SK-N-SH treated with all-trans-retinoic acid at 6 μM for 48 hours (cell line): ENCODE results near the gene GNL2.

ENCODE experiments used
- ARNTL ChIP-seq: fragments of 450-650 bp; formaldehyde crosslinking; IDR thresholded peaks from 2 replicates; pipeline ENCODE4 v1.5.0; 2020; ENCODE audit warnings: low read depth, mild to moderate bottlenecking, moderate library complexity, borderline replicate concordance
- ESRRG ChIP-seq: fragments of 250-450 bp; sonication (Bioruptor Pico); IDR thresholded peaks from 2 replicates; pipeline ENCODE4 v1.6.1; 2021; ENCODE audit warnings: mild to moderate bottlenecking
- GLIS3 ChIP-seq: fragments of 250-450 bp; sonication (Bioruptor Pico); IDR thresholded peaks from 2 replicates; pipeline ENCODE4 v1.5.0; 2020; ENCODE audit warnings: mild to moderate bottlenecking, moderate library complexity
- OSR1 ChIP-seq: fragments of 250-450 bp; sonication (Bioruptor Pico); IDR thresholded peaks from 2 replicates; pipeline ENCODE4 v1.8.0; 2022; ENCODE audit warnings: moderate library complexity, mild to moderate bottlenecking, inconsistent platforms
- PATZ1 ChIP-seq: fragments of 250-450 bp; sonication (Bioruptor Pico); IDR thresholded peaks from 2 replicates; pipeline ENCODE4 v1.8.0; 2020; ENCODE audit warnings: mild to moderate bottlenecking, moderate library complexity, borderline replicate concordance
- SNAI2 ChIP-seq: fragments of 250-450 bp; sonication (Bioruptor Pico); IDR thresholded peaks from 2 replicates; pipeline ENCODE4 v1.5.0; 2020; ENCODE audit warnings: mild to moderate bottlenecking, moderate library complexity
- TOX ChIP-seq: fragments of 250-450 bp; sonication (Bioruptor Pico); IDR thresholded peaks from 2 replicates; pipeline ENCODE4 v1.8.0; 2021; ENCODE audit warnings: mild to moderate bottlenecking, moderate library complexity, borderline replicate concordance
- ZFP3 ChIP-seq: fragments of 250-450 bp; sonication (Bioruptor Pico); IDR thresholded peaks from 2 replicates; pipeline ENCODE4 v1.5.0; 2020; ENCODE audit warnings: mild to moderate bottlenecking, moderate library complexity
- ZFP30 ChIP-seq: fragments of 450-650 bp; formaldehyde crosslinking; IDR thresholded peaks from 2 replicates; pipeline ENCODE4 v1.5.0; 2022; ENCODE audit warnings: mild to moderate bottlenecking, moderate library complexity

GRCh38 chr1:37533317-37534093 lies 62.2 kb downstream of the GNL2 start:
- TF ChIP-seq ZFP3 (CRISPR knock-in tag) = no peak
- TF ChIP-seq GLIS3 (CRISPR knock-in tag) = no peak
- TF ChIP-seq ZFP30 (CRISPR knock-in tag) = no peak
- no peak for TF ChIP-seq SNAI2 (CRISPR knock-in tag)
- no peak for TF ChIP-seq ESRRG (CRISPR knock-in tag)
- TF ChIP-seq TOX (CRISPR knock-in tag) = no peak
- no peak for TF ChIP-seq OSR1 (CRISPR knock-in tag)
- no peak for TF ChIP-seq ARNTL (CRISPR knock-in tag)
- TF ChIP-seq PATZ1 (CRISPR knock-in tag) = no peak
